Glomerular endothelial cell (primary cell): ENCODE data around the gene NCF2. TPM values are rescaled to one million over a fixed set of nuclear protein-coding genes. Genes with fewer than 3 reads are reported as not detected.

Experiments used
- DNase-seq: peaks from one replicate; pipeline ENCODE4 v3.0.0-alpha.2; 2011; ENCODE audit warnings: low read depth, low spot score; ENCODE audit errors: extremely low read depth
- total RNA-seq: library from RNA; depleted of rRNA; stranded (reverse); fragments of >200 nt; gene quantifications from 2 replicates; pipeline ENCODE4 v1.2.3, GENCODE V29; 2015

NCF2 gene
- total RNA-seq, 1 donor from 2014 or later: 6.2 TPM

- no peak for DNase-seq
Observed at GRCh38 chr1:183586455-183586854, 3.8 kb downstream of the NCF2 start.

DNA sequence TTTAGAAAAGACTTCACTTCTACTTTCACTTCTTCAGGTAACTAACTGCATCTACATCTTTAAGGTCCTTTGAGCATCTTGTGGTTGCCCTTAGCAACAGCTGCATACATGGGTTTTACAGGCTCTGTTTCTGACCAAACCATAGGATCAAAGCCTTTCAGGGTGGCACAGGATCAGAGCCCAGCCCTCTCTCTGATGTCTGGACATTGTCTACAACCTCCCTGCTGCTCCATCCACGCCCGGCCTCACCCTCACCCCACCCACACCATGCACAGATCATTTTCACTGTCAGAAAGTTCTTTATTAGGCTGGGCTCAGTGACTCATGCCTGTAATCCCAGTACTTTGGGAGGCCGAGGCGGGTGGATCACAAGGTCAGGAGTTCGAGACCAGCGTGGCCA, 5.2 kb downstream of the NCF2 start:
- no peak for DNase-seq

DNA sequence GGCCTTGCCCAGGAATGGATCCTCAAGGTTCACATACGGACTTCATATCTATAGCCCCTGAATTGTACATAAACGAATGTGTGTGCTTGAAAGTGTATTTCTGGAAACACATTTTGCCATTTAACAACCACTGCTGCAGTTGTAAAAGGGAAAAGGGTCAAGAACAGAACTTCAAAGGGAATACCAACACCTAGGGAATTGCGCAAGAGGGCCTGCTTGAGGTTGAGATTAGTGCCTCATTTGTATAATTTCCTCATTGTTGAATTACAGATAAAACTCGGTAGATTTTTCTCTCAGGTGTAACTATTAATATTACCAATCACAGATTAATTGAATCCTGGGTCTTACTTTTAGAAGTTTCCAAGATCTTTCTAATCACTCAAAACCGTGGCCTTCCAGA, 6.1 kb downstream of the NCF2 start:
- no peak for DNase-seq

DNA sequence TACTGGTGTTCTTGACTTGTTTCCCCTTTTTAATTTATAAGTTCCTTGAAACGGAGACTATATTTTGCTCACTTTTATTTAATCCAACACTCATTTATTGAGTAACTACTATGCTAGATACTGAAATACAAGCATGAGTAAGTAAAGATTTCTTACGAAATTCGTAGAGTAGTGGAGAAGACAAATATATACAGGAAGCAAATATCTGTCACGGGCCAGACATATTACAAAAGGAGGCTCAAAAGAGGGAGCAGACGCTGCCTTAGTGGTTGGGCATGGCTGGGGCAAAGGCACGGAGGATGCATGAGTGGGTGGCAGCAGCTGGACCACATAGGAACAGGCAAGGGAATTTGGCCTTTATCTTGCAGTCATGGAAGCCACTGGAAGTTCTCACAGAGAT, 6.8 kb downstream of the NCF2 start:
- DNase-seq: no peak

DNA sequence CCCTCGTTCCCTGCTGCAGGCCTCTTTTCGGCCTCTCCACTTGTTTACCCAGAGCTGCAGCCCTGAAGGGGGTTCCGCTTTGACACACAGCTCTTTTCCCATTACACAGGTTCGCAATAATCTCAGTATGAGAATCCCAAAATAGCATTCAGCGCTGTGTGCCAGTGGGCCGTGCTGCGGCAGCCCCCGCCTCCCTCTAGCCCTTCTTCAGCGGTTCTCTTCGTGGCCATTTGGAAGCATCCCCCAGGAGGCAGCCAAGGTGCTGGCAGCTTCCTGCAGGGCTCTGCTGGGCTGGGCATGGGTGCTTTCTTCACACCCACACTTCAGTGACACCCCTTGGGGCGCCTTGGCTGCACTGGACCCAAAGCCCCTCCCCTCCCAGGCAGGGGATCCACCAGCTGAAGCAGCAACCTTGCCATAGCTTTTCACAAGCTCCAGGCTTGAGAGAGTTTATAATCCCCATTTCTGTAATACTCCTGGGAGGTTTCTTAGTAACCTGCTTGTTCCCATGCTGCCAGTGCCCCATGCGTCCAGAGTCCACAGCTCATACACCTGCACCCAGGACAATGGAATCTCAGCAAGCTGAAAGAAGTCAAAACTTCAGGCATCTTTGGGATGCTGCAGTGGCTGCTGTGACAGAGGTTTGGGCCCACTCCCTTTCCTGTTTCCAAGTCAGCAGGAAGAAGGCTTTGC, 8.1 kb downstream of the NCF2 start:
- no peak for DNase-seq

- peak; percentile 31 for DNase-seq
Observed at GRCh38 chr1:183580281-183580682, 10.0 kb downstream of the NCF2 start.

DNA sequence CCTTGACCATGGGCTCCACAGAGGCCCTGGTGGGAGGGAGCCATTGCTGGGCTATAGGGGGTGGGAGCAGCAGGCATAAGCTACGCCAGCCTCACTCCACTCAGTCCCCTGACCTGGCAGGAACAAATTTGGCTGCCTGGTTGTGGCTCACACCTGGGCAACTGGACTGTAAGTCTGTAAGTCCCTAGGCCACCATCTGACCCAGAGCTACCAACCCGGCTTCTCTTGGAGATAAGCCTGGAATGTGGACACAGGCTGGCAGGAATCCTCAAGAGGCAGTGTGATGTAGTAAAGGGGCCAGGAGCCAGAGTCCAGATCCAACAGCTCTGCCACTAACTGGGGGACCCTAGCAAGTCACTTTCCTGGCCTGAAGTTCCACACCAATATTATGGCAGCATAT, 11.4 kb downstream of the NCF2 start:
- no peak for DNase-seq

DNA sequence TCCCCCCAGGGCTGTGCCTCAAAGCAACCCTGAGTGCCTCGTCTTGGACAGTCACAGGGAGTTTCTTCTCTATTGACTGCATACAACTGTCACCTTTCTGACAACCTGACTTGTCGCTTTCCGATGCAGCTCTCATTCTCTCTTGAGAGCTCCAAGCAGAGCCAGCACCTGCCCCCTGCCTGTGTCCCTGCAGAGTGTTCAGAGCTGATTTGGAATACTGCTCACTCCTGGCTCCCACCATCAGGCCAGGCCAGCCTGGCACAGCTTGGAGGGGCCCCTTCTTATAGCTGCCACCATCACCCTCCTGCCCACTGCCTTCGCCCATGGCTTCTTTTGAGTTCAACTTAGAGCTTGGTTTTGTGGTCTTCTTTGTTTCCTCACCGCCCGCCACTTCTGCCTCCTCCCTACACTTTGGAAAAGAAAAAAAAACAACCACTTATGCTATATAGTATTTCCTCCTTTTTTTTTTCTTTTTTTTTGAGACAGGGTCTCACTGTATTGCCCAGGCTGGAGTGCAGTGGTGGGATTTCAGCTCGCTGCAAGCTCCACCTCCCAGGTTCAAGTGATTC, 12.3 kb downstream of the NCF2 start:
- DNase-seq: no peak

DNA sequence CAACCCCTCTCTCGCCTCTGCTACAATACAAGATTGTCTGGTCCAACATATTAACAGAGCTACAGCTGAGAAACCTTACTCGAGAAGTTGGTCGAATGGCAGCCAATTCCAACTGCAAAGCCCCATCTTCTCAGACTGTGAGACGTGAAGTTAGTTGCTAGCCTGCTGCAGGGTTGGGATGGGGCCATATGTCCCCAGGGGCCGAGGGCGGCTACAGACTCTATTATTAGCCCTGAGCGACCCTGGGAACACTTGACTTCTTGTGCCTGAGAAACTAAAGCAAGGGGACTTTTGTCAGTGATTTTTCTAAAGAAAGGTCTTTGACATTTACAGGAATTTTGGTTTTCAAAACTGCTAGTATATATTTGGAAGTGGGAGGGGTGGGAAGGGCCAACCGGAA, 13.7 kb downstream of the NCF2 start:
- no peak for DNase-seq

- DNase-seq: no peak
Observed at GRCh38 chr1:183575606-183576005, 14.7 kb downstream of the NCF2 start.

DNA sequence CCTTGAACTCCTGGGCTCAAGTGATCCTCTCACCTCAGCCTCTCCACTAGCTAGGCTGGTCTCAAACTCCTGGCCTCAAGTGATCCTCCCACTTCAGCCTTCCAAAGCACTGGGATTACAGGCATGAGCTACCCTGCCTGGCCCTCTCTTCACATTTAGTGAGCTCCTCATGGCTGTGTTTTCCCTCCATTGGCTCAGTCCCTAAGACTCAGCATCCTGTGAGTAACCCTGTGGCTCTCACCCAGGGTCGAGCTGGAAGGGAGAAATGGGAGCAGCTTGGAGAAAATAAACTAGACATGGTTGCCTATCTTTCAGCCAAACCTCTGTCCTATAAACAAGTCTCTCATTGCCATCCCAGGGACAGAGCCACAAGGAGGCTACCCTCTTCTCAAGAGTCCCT, 17.5 kb downstream of the NCF2 start:
- no peak for DNase-seq

DNA sequence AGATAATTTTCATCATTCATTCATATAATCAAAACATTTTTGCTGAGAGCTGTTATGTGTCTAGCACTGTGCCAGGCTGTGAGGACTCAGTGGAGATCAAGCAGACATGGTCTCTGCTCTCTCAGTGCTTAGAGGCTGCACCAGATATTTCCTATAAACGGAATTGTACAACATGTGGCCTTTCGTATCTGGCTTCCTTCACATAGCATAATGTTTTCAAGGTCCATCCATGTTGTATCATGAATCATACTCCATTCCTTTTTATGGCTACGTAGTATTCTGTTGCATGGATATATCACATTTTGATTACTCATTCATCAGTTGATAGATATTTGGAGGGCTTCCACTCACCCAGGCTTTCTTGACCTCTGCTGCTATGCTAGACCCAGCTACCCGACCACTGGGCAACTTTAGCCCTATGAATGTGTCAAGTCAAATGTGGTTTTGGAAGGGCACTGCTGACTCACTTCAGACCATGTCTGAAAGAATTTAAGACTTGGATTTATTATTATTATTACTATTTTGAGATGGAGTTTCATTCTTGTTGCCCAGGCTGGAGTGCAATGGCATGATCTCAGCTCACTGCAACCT, 18.5 kb downstream of the NCF2 start:
- DNase-seq: no peak

DNA sequence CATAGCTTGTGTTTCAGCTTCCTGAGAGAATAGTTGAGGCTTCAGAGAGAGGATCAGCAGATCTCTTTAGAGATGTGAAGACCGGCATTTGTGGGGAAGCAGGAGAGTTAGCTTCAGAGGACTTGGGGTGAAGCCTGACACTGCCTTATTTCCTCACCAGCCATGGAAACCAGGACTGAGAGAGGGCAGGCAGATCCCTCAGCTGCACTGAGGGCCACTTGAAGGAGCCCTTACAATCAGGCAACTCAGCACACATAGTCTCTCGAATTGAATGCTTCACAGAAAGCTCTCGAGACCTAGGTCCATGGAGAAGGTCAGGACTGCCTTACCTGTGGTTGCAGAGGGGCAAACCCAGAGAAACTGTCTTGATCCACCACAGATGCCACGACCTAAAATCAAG, 19.8 kb downstream of the NCF2 start:
- no peak for DNase-seq

DNA sequence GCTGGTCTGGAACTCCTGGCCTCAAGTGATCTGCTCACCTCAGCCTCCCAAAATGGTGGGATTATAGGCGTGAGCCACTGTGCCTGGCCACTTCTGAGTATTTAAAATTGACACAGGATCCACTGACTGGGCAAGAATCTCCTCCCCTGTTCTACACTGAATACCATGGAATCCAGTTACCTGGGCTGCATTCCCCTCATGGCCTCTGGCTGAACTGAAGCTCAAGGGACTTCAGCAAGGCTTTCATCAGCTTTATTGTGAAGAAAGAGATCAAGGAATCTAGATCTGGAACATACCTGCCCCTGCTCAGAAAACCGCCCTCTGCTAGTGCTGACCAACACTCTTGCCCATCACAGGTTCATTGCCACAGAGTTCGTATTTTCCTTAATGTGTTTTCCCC, 20.5 kb downstream of the NCF2 start:
- no peak for DNase-seq

GRCh38 chr1:183569141-183569540, 21.1 kb downstream of the NCF2 start:
- DNase-seq: no peak

DNA sequence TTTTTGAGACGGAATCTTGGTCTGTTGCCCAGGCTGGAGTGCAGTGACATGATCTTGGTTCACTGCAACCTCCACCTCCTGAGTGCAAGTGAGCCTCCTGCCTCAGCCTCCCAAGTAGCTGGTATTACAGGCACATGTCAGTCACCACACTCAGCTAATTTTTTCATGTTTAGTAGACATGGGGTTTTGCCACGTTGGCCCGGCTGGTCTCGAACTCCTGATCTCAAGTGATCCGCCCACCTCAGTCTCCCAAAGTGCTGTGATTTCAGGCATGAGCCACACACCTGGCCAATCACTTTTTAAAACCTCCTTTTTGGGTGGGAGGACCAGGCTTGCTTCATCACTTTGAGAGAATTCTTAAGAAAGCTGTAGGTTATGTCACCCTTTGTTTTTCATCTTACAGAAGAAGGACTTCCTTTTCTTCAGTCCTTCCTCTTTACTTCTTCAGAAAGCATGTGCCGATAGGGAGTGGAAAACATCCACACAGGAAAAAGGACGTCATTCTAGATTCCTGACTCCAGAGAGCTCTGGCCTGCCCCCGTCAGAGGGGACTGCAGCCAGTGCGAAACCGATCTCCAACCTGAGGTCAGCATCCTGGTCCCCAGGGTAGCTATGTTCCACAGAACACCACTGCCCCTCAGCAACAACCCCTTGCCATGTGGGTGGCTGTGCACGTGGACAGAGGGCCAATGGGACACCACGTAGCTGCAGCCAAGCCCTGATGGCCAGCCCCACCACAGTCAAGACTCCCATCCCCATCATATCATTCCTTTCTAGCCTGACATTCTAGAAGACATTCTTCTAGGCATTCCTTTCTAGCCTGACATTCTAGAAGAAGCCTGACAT, 21.9 kb downstream of the NCF2 start:
- peak; percentile 25 for DNase-seq

GRCh38 chr1:183567584-183567983, 22.7 kb downstream of the NCF2 start:
- DNase-seq: no peak

DNA sequence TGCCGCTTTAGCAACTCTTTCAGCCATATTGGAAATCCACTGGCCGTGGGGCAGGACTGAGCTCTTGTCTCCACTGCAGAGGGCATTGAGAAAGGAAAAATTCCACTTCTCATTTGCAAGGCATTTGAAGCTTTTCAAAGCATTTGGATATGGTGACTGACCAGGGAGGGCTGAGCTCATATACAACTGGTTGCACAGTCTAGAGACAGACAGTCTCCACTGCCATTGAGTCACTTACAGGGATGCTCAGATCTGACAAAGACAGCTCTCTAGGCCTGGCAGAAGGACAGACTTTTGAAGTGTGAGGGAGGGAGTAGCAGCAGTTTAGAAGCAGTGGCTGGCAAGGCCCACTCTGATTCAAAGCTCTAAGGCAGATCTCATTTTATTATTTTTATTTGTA, 24.2 kb downstream of the NCF2 start:
- no peak for DNase-seq

DNA sequence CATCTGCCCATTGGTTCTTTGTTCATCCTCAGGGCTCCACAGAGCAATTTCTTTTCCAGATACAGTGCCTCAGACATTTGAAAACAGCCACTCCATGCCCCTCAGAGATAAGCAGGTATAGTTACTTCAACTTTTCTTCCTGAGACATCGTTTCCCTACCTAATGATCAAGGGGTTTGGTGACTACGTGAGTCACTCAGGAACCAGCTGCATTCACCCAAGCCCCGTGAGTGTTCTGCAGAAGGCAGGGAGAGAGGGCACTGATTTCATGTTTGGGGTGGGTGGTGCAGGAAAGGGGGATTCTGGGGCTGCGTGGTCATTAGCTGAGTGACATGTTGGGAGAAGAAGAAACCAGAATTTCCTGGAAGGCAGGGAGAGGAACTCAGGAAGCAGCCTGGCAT, 25.0 kb downstream of the NCF2 start:
- no peak for DNase-seq

DNA sequence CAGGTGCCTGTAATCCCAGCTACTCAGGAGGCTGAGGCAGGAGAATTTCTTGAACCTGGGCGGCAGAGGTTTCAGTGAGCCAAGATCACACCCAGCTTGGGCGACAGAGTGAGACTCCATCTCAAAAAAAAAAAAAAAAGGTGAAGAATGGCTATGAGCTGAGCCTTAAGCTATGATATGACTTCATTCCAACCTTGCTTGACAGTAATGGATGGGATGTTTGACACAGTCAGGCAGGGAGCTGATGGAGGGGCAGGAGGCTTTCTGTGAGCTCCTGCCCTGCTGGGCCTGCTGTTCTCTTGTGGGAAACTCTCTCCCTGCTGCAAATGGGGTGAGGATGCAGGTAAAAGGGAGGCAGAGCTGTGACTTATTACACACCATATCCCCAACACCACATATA, 27.6 kb downstream of the NCF2 start:
- no peak for DNase-seq

DNA sequence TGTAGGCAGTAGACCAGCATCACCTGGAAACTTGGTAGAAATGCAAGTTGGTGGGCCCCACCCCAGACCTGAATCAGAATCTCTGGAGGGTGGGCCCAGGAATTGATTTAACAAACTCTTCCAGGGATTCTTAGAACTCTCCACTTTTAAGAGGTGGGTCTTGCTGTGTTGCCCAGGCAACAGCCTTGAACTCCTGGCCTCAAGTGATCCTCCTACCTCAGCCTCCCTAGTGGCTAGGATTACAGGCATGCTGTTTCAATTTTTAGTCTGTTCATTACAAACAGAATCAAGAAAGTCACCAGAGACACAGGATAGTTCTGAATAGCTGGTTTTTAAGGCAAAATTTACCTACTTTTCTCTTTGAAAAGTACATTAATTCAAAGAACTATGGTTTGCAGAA, 31.2 kb downstream of the NCF2 start:
- no peak for DNase-seq

DNA sequence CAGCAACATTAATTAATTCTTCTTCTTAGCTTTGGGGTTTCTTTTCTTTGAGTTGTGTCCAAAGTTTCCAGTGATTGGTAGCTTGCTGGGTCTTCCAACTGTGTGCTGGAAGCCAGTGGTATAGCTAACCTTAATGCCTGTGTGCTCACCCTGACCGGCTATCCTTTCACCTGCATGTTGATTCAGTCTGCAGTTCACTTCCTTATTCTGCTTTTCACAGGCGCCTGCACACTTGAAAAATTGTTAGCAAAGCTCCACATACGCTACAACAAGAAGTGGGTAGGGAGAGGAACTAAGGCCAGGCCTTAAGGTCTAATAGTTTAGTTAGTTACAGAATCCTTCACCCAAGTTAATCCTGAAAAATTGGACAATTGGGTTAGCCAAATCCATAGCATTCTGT, 35.7 kb downstream of the NCF2 start:
- DNase-seq: no peak
